HG02970 (cell line): Measurements from ENCODE around the gene RPS3A.
"Not testable (repeated sequence)": the region's sequence is repeated elsewhere in the genome, so short reads cannot be mapped to it uniquely, and the experiment has no call there.

Source experiments
- ATAC-seq: cut with Tn5 transposase; IDR thresholded peaks from one replicate; pipeline ENCODE4 v1.9.1; 2021; ENCODE audit warnings: mild to moderate bottlenecking, moderate library complexity, moderate number of reproducible peaks; ENCODE audit not compliant: unreplicated experiment, low FRiP score

The RPS3A gene

DNA sequence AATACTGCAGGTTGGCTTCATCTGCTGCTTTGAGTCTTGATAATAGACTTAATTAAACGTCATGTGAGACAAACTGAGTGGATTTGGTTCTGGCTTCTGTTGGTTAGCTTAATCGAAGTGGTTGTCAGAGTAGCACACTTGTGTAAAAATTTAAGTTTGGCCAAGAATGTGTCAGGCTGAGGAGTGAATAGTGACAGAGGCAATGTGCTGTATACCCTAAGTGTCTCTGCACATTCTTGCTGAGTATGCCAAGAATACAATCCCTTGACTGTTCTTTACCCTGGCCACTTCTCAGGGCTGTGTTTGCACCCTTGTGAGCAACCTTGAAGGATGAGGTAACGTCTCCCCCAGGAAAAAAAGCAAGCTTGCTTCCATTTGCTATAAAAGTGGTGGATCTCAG, 14.9 kb downstream of the RPS3A start:
- no peak for ATAC-seq

- ATAC-seq: no peak
Measured at GRCh38 chr4:151114986-151115385, 15.6 kb downstream of the RPS3A start.

DNA sequence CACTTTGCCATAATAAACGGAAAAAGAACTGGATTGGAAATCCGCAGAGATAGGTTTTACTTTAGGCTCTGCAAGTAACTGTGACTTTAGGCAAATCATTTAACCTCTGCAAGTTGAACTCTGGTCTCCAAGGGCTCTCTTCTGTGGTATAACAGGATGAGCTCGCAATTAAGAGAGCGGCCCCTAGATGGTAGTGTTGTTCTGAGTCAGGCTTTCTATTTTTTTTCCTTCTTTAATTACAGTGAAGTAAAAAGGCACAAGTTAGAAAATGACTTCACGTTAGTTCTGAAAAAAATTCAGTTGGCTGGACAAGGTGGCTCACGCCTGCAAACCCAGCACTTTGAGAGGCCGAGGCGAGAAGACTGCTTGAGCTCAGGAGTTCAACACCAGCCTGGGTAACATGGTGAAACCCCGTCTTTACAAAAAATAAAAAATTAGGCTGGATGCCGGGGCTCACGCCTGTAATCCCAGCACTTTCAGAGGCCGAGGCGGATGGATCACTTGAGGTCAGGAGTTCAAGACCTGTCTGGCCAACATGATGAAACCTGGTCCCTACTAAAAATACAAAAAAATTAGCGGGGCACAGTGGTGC, 18.0 kb downstream of the RPS3A start:
- peak; percentile 78 for ATAC-seq

- ATAC-seq: no peak
Measured at GRCh38 chr4:151129796-151130195, 30.4 kb downstream of the RPS3A start.

DNA sequence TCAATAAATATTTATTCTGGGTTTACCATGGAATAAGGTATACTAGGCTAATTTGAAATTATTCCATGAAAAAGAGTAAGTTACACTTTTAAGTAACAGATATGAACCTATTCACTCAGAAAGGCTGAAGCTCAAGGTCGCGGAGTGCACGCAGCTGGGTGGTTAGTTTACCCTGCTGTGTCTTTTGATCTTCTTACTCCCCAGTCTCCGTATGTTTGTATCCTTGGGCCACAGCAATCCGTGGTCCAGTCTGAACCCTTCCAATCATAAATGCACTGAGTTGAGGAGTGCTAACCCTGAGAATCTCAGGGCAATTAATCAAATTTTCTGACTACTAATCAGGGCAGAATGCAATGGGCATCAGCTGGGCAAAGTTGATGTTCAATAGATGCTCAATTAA, 33.9 kb downstream of the RPS3A start:
- ATAC-seq: no peak

GRCh38 chr4:151136048-151136447, 36.6 kb downstream of the RPS3A start:
- not testable (repeated sequence) for ATAC-seq

DNA sequence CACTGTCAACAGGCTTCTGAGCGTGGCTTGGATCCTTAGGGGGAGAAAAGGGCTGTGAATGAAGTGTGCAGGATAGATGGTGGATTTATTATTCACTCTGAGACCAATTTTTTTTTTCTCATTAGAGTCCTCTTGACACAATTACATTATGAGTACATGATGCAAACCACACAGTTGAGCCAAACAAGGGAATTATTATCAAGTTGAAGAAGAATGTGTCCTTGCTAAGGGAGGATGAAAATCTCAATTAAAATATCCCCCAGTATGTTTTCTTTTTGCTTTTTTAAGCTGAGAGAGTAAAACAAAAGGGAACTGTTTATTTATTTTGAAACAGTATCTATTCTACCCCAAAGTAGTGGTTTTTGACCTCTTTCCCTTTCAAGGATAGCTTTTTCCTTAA, 40.4 kb downstream of the RPS3A start:
- no peak for ATAC-seq

DNA sequence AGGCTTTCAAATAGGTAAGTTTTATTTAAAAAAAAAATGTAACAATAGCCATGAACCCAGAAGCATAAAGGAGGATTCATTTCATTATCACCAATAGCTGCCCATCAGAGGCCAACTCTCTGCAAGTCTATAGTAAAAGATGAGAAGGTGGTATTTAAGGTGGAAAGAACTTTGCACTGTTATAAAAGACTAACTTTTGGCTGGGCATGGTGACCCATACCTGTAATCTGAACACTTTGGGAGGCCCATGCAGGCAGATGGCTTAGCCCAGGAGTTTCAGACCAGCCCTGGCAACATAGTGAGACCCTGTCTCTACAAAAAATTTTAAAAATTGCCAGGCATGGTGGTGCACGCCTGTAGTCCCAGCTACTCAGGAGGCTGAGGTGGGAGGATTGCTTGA, 43.3 kb downstream of the RPS3A start:
- ATAC-seq: no peak

DNA sequence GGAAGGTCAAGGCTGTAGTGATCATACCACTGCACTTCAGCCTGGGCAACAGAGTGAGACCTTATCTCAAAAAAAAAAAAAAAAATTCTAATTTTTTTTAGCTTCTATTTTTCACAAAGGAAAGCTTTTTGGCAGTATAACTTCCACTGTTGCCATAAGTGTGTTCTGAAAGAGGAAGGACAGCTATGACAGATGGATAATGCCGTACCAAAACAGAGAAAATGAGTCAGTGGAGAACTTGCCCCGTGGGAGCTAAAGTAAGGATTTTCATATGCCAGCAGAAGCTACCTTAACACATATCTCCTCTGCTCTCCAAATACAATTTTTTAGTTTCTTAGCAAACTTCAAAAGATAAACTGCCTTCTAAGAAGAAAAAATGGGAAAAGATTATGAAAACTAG, 43.7 kb downstream of the RPS3A start:
- ATAC-seq: no peak

DNA sequence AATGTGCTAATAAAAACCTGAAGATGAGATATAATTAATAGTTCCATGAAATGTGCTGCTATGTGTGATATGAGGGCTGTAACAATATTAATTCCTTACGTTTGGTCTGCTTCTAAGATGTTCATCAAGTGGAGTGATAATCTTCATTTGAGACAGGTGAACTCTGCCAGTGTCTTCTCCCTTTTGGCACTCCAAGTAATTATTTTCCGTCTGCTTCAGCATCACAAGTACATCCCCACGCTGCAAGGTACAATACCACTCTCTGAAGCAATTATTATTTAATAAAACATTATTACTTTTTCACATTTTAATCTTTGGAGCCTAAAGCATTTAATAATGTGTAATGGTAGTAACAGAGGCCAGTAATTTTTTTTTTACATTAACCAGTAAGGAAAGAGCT, 44.4 kb downstream of the RPS3A start:
- no peak for ATAC-seq

- ATAC-seq: no peak
Measured at GRCh38 chr4:151144329-151145072, 45.1 kb downstream of the RPS3A start.

DNA sequence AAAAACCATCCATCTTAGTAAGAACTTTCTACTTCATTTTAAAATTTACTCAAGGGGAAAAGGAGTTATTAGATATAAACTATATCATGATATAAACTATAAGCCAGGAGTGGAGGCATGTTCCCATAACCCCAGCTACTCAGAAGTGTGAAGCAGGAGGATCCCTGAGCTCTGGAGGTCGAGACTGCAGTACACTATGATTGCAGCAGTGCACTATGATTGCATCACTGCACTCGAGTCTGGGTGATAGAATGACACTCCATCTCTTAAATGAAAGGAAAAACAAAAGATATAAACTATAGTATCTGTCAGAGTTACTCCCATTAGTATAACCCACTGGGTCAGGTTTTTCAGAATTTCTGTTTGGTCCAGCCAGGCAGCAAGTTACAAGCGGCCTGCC, 47.6 kb downstream of the RPS3A start:
- ATAC-seq: no peak

GRCh38 chr4:151148261-151148660, 48.8 kb downstream of the RPS3A start:
- no peak for ATAC-seq

DNA sequence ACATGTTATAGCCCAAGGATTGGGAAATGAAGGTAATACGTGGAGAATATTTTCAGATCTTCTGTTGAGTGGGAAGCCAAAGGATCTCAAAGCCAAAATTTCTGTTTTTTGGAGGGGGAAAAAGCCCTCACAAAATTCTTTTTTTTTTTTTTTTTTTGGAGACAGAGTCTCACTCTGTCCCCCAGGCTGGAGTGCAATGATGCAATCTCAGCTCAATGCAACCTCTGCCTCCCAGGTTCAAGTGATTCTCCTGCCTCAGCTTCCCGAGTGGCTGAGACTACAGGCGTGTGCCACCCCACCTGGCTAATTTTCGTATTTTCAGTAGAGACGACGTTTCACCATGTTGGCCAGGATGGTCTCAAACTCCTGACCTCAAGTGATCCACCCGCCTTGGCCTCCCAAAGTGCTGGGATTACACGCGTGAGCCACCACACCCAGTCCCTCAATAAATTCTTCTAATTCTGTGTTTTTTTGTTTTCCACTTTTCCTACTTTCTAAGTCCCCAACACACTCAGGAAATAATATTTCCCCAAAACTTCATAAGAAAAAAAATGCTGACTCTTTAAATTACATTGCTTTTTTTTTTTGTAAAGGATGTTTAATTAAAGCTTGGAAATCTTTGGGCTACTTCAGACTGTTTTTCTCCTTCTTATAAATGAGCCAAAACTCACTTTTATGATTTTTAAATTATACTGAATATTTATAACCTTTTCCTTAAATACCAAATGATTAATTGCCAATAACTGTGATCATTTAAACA, 51.6 kb downstream of the RPS3A start:
- ATAC-seq: no peak

DNA sequence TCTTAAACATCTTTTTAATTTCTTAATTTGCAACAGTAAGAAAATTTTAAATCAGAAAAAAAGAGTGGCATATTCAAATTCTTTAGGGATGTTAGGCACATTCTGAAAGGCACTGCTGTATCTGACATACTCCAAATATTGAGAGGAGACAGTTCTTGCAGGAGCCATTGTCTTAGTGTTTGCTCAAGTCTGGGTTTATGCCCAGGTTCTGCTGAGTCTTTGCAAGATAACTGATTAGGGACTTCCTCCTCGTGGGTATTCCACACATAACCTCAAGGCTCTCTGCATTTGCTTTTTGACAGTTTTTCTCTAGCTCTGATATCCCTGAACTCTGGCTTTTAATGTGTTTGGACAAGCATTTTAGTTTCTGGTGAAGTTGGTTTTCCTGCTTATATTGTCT, 52.6 kb downstream of the RPS3A start:
- no peak for ATAC-seq

- ATAC-seq: no peak
Measured at GRCh38 chr4:151153585-151153984, 54.2 kb downstream of the RPS3A start.
